GM10248 (cell line): ENCODE results near the gene GAS7.

ENCODE experiments used
- CTCF ChIA-PET: fragments of 300-600 bp; sonication (Branson Sonifier 250); formaldehyde crosslinking; extraction: SDS; loops from one replicate; lab custom pipeline; 2021; ENCODE audit warnings: antibody characterized with exemption; lab: Yijun Ruan, JAX
- POLR2A ChIA-PET: fragments of 350-650 bp; sonication (Branson Sonifier 250); formaldehyde crosslinking; extraction: SDS; loops from one replicate; lab custom pipeline; 2020; ENCODE audit warnings: antibody characterized with exemption; lab: Yijun Ruan, JAX
- DNase-seq: peaks from one replicate; pipeline ENCODE4 v3.0.0; 2012; ENCODE audit errors: extremely low spot score
- CTCF ChIP-seq: IDR thresholded peaks from 2 replicates; pipeline ENCODE4 v1.5.1; 2012; ENCODE audit warnings: mild to moderate bottlenecking, low read depth; ENCODE audit errors: extremely low read depth, missing control alignments, control extremely low read depth

GAS7 gene

GRCh38 chr17:10115536-10115932 is 82.9 kb downstream of the GAS7 start:
- TF ChIP-seq CTCF: no peak
- DNase-seq: no peak
- CTCF ChIA-PET: interaction anchor here (0.7 to 2.8 kb wide), 8 partner anchors 10 to 160 kb away, joined by 3 to 15 read pairs (median 4); no protein-coding TSS in a partner anchor
- POLR2A ChIA-PET: no interaction called here

- ChIA-PET CTCF (interaction anchor here (0.7 to 2.8 kb wide), 8 partner anchors 19 to 161 kb away, joined by 3 to 15 read pairs (median 4); no protein-coding TSS in a partner anchor), POLR2A (no interaction called here)
- no peak for TF ChIP-seq CTCF
- peak; percentile 68 for DNase-seq
Measured at GRCh38 chr17:10114931-10115535, 83.4 kb downstream of the GAS7 start.

GRCh38 chr17:10112962-10113361 is 85.4 kb downstream of the GAS7 start:
- CTCF ChIA-PET: interaction anchor here (1.0 kb wide), 1 partner anchor 34 kb away, joined by 3 read pairs; no protein-coding TSS in a partner anchor
- no peak for DNase-seq
- POLR2A ChIA-PET: no interaction called here
- TF ChIP-seq CTCF: no peak

- POLR2A ChIA-PET: no interaction called here
- TF ChIP-seq CTCF: no peak
- CTCF ChIA-PET: no interaction called here
- DNase-seq: no peak
Measured at GRCh38 chr17:10111907-10112452, 86.4 kb downstream of the GAS7 start.

GRCh38 chr17:10109146-10109545 is 89.3 kb downstream of the GAS7 start:
- POLR2A ChIA-PET: no interaction called here
- CTCF ChIA-PET: interaction anchor here (0.9 to 1.4 kb wide), 2 partner anchors 10 to 11 kb away, joined by 3 read pairs; no protein-coding TSS in a partner anchor
- DNase-seq: no peak
- TF ChIP-seq CTCF: no peak

GRCh38 chr17:10107316-10108165 is 90.9 kb downstream of the GAS7 start:
- ChIA-PET CTCF (no interaction called here), POLR2A (no interaction called here)
- no peak for TF ChIP-seq CTCF
- DNase-seq: no peak
